ENCODE results near the gene EIF5B. TPM values are rescaled to one million over a fixed set of nuclear protein-coding genes. Genes with fewer than 3 reads are reported as not detected.

Gene EIF5B
- total and polyA plus RNA-seq, 2 of the 8 experiments (the other 6 are each of a cell fraction or from before 2014, with no cell fraction given), result 10.7 to 64.5 TPM

DNA sequence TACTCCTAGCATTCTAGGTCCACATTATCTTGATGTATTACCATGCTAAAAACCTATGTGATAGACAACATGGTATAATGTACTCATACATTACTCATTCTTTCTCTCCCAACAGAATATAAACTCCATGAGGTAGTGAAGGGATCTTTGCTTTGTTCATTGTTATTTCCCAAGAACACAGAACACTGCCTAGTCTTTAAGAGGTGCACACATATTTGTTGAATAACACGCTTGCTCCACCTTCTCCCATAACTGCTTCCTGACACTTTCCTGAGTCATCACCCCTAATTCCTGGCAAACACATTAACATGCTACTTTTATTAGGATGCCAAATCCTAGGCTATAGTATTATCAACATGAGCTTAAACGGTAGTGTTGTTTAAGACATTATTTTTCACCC is 111.4 kb downstream of the EIF5B start:
- H3K23ac ChIP-seq (ENCODE audit: insufficient read length), result no peak overlapping the region
- H3K23me2 ChIP-seq (ENCODE audit: low read depth, low read length), result no peaks in the 10 kb centered on the region
- H3K9me3 ChIP-seq (ENCODE audit: insufficient read depth in 2 of 2, low read depth in 1 of 2, low read length in 1 of 2), result no peaks in the 10 kb centered on the region
- no peak overlapping the region for H3K4ac ChIP-seq (replicated peaks; ENCODE audit: insufficient read length, low read depth, low read length)
- no peak overlapping the region for H2BK12ac ChIP-seq (ENCODE audit: low read depth, low read length)
- ChIA-PET CTCF (ENCODE audit: partially characterized antibody) (no interaction called here), POLR2A (ENCODE audit: partially characterized antibody) (no interaction called here)
- H3K18ac ChIP-seq (ENCODE audit: extremely low read depth, low read length), result no peak overlapping the region
- H3K4me3 ChIP-seq (ENCODE audit: extremely low read depth in 1 of 4, insufficient read depth in 2 of 4, low read depth in 3 of 4, low read length in 4 of 4), result no peak overlapping the region
- peaks cover 0 to 19% of the 10 kb centered on the region in 2 experiments; a peak in 2 of 4 replicates for H3K79me2 ChIP-seq (ENCODE audit: control insufficient read depth in 1 of 2, insufficient read depth in 2 of 2, low read length in 2 of 2)
- no peak overlapping the region for H3K14ac ChIP-seq (ENCODE audit: insufficient read length)
- no peak overlapping the region for H4K91ac ChIP-seq (replicated peaks; ENCODE audit: insufficient read length, low read length)
- no peaks in the 10 kb centered on the region for H3K79me1 ChIP-seq (ENCODE audit: low read depth, low read length)
- H3K36me3 ChIP-seq (ENCODE audit: control insufficient read depth in 2 of 4, insufficient read depth in 4 of 4, low read length in 3 of 4), result peaks cover 0 to 32% (median 3%) of the 10 kb centered on the region in 4 experiments; a peak in 6 of 8 replicates
- no peak overlapping the region for H2BK120ac ChIP-seq (replicated peaks; ENCODE audit: low read depth, low read length)
- no peak overlapping the region for H2AK5ac ChIP-seq (ENCODE audit: low read depth, low read length)
- H3K27ac ChIP-seq (ENCODE audit: low read depth, low read length), result no peak overlapping the region
- H3K56ac ChIP-seq (replicated peaks; ENCODE audit: insufficient read length, low read depth, low read length), result no peak overlapping the region
- 86% methylated on average over 2 of the region's 2 CpGs; no CpG with 5 or more reads in 1 of the 2 experiments for WGBS, 2 experiments (ENCODE audit: extremely low coverage in 1 of 2, insufficient coverage in 1 of 2, insufficient read length in 1 of 2, insufficient replicate concordance in 2 of 2, low coverage in 1 of 2, low lambda C conversion rate in 2 of 2, missing lambda C conversion rate in 1 of 2)
- H4K5ac ChIP-seq (ENCODE audit: insufficient read length, low read depth, low read length), result no peak overlapping the region
- H2BK5ac ChIP-seq (ENCODE audit: low read depth, low read length), result no peak overlapping the region
- DNase-seq (ENCODE audit: low read depth in 1 of 2, low spot score in 2 of 2), result no peak
- H3K9ac ChIP-seq (replicated peaks in 1 of 4; ENCODE audit: extremely low read depth in 1 of 4, low read depth in 3 of 4, low read length in 3 of 4), result no peak overlapping the region; a peak in 1 of 7 replicates
- FAIRE-seq, result no peak
- H3K27me3 ChIP-seq (replicated peaks in 1 of 4; ENCODE audit: control insufficient read depth in 3 of 4, extremely low read depth in 1 of 4, insufficient read depth in 3 of 4, low read length in 3 of 4), result no peaks in the 10 kb centered on the region
- H4K20me1 ChIP-seq (replicated peaks in 1 of 2; ENCODE audit: control insufficient read depth in 1 of 2, insufficient read depth in 2 of 2, low read length in 2 of 2), result no peaks in the 10 kb centered on the region
- H2BK20ac ChIP-seq (ENCODE audit: low read length), result no peak overlapping the region
- H2AFZ ChIP-seq (ENCODE audit: low read length), result no peak overlapping the region
- no peak overlapping the region for H3K4me2 ChIP-seq (ENCODE audit: insufficient read depth in 1 of 2, low read depth in 2 of 2, low read length in 2 of 2)
- H3K4me1 ChIP-seq (replicated peaks in 1 of 4; ENCODE audit: control insufficient read depth in 3 of 4, insufficient read depth in 4 of 4, low read length in 3 of 4), result no peaks in the 10 kb centered on the region
- no peak overlapping the region for H2BK15ac ChIP-seq (ENCODE audit: low read length)
- no peak overlapping the region for H4K8ac ChIP-seq (ENCODE audit: extremely low read depth, insufficient read depth, low read length)
- TF ChIP-seq TAF7 (optimal IDR thresholded peaks at IDR 0.05; ENCODE audit: borderline replicate concordance, low read depth, low read length) (no peak), ASH2L (IDR thresholded peaks at IDR 0.05; ENCODE audit: low read length) (no peak), TEAD4 (IDR thresholded peaks at IDR 0.05; ENCODE audit: low read depth, low read length) (no peak)

Measured in H1 (cell line).